ENCODE data around the gene PLA2G4A.

PLA2G4A gene

DNA sequence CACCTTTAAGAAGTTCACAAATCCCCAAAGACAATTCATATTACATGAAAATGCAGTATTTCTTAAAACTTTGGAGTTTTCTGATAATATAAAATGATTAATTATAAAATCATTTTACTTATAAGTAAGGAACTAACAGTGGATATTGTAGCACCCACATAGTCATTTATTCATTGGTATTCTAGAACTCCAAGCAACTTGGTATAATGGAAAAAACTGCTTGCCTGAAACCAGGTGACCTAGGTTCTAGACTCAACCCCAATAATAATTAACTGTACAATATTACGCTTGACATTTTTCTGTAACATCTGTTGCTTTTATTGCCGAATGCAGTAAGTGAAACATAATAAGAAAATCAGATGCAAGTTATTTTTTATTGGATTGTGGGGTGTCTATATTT lies 2.4 kb downstream of the PLA2G4A start:
- no peak for DNase-seq (ENCODE audit: low read depth in 2 of 2, low spot score in 1 of 2)

GRCh38 chr1:186834399-186834958 lies 5.7 kb downstream of the PLA2G4A start:
- DNase-seq (ENCODE audit: low read depth in 2 of 2, low spot score in 1 of 2): no peak

DNA sequence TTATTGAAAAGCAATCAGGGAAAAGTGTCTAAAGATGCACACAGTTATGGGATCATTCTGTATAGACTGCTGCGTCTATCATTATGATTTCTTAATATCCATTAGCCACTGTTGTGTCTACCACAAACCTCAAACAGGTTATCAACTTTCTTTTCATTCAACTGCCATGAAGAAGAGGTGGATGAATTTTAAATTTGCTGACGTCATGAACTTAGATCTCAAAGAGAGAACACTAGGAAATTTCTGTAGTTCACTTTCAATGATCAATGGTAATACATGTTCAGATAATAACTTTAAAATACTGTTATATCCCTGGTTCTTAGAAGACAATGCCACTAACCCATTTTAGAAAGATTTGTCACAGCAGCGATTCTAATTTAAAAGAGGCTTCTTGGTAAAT lies 6.7 kb downstream of the PLA2G4A start:
- DNase-seq (ENCODE audit: low read depth in 2 of 2, low spot score in 1 of 2): no peak

GRCh38 chr1:186837806-186838205 lies 9.1 kb downstream of the PLA2G4A start:
- no peak for DNase-seq (ENCODE audit: low read depth in 2 of 2, low spot score in 1 of 2)

GRCh38 chr1:186838380-186839040 lies 9.8 kb downstream of the PLA2G4A start:
- no peak for DNase-seq (ENCODE audit: low read depth in 2 of 2, low spot score in 1 of 2)

DNA sequence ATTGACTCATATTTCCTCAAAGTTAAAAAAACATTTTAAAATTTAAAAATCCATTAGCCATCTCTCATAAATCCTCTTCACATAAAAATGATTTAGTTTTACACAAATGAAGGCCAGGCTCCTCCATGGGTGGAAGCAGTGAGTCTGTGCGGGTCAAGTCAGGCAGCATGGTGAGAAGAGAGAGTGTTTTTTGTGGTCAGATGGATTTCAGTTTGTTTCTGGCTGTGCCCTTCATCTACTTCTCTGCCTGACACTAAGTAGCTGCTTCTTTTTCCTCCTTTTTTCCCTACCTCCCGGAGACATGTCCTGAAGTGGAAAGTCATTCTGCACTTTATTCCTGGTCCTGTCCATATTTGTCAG lies 10.3 kb downstream of the PLA2G4A start:
- DNase-seq (ENCODE audit: low read depth in 2 of 2, low spot score in 1 of 2): no peak

GRCh38 chr1:186841599-186841998 lies 12.8 kb downstream of the PLA2G4A start:
- no peak for DNase-seq (ENCODE audit: low read depth in 2 of 2, low spot score in 1 of 2)

DNA sequence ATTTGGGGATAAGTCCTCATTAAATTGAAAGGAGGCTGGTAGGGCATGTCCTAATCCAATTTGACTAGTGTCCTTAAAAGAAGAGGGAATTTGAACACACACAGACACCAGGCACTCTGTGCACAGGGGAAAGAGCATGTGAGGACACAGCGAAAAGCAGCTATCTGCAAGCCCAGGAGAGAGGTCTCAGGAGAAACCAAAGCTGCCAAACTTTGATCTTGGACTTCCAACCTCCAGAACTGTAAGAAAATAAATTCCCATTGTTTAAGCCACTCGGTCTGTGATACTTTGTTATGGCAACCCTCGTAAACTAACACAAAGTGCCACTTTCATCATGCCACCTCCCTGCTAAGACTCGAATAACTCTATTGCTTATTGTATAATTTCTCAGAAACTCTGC lies 13.8 kb downstream of the PLA2G4A start:
- DNase-seq (ENCODE audit: low read depth in 2 of 2, low spot score in 1 of 2): no peak

- DNase-seq (ENCODE audit: low read depth in 2 of 2, low spot score in 1 of 2): no peak
Measured at GRCh38 chr1:186843226-186843625, 14.5 kb downstream of the PLA2G4A start.

- no peak for DNase-seq (ENCODE audit: low read depth in 2 of 2, low spot score in 1 of 2)
Measured at GRCh38 chr1:186843931-186844330, 15.2 kb downstream of the PLA2G4A start.

- no peak for DNase-seq (ENCODE audit: low read depth in 2 of 2, low spot score in 1 of 2)
Measured at GRCh38 chr1:186845576-186846210, 16.9 kb downstream of the PLA2G4A start.

DNA sequence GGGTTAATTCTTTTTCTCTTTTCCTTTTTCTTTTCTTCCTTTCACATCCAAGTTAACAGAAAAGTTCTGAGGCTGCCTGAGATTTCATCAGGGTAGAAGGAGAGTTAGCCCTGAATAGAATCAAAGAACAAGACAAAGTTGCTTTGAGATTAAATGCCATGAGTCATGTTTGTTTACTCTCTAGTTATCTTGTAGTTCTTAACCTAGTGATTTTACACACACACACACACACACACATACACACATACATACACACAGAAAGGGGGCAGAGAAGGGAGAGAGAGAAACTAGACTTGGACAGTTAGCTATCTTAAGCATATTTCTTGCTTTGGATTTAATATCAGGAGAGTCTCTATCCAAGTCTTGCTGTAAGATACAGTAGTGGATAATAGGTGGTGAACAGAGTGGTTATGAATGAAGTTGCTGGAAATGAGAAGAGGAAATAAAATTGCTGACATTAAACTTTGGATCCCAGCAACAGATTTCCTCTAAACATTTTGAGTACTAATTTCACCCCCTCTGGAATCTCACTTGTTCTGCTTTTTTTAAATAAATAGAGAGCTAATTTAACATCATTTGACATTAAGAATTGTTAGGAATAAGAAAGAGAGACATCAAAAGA lies 19.9 kb downstream of the PLA2G4A start:
- DNase-seq (ENCODE audit: low read depth in 2 of 2, low spot score in 1 of 2): no peak

DNA sequence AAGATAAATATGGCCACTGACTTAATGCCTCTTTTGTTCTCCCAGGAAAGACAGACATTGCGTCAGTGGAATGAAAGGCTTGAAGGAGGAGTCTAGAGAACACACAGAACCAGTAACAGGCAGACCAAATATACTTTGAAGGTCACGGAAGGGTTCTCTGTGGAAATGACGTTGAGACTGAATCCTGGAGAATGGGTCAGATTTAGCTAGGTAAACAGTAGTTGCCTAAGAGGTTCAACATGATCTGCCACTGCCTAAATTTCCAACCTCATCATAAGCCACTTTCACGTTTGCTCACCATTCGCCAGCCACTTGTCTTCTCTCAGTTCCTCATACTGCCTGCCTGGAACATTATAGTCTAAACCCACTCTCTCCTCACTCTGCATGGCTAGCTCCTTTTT lies 20.5 kb downstream of the PLA2G4A start:
- no peak for DNase-seq (ENCODE audit: low read depth in 2 of 2, low spot score in 1 of 2)

DNA sequence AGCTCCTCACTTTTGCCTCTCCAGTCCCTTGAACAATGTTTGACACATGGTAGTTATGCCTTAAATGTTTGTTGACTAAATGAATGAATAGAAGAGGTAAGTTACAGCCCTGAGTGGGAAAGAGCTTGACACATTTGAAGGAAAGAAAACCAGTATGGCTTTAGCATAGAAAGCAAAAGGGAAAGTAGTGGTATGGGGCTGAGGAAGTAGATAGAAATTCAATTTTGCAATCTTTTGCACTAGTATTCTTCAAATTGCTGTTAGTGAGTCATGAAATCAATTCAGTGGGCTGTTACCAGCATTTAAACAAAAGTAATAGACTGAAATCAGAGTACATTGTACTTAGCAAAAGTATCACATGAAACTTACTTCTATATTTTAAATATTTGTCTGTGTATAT lies 21.1 kb downstream of the PLA2G4A start:
- no peak for DNase-seq (ENCODE audit: low read depth in 2 of 2, low spot score in 1 of 2)

DNA sequence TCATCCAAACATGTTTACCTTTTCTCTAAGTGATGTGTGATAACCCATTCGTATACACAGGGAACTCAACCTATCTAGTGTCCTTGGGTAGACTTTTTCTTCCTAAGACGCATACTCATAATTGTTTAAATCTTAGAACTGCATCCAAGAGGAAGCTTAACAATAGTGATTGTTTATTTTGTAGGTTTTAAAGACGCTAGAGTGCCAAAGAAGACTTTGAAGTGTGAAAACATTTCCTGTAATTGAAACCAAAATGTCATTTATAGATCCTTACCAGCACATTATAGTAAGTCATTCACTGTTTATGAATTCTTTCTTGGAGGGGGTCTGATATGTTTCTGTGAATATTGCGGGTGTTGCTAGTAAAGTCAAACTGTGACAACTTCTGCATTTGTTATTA lies 25.4 kb downstream of the PLA2G4A start:
- no peak for DNase-seq (ENCODE audit: low read depth in 2 of 2, low spot score in 1 of 2)

- no peak for DNase-seq (ENCODE audit: low read depth in 2 of 2, low spot score in 1 of 2)
Measured at GRCh38 chr1:186858923-186859322, 30.2 kb downstream of the PLA2G4A start.

DNA sequence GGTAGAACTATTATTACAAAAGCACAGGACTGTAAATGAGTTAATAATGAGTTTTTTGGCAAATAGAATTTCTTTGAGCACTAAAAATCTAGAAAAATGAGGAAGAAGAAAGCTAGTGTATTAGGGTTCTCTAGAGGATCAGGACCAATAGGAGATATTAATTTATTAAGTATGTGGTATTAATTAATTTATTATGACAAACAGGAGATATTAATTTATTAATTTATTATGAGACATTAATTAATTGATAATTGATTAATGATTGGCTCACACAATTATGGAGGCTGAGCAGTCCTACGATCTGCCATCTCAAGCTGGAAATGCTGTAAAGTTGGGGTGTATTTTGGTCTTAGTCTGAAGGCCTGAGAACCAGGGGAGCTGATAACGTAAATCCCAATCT lies 31.2 kb downstream of the PLA2G4A start:
- DNase-seq (ENCODE audit: low read depth in 2 of 2, low spot score in 1 of 2): no peak

- DNase-seq (ENCODE audit: low read depth in 2 of 2, low spot score in 1 of 2): no peak
Measured at GRCh38 chr1:186864296-186864695, 35.5 kb downstream of the PLA2G4A start.

GRCh38 chr1:186865253-186865652 lies 36.5 kb downstream of the PLA2G4A start:
- DNase-seq (ENCODE audit: low read depth in 2 of 2, low spot score in 1 of 2): no peak

- no peak for DNase-seq (ENCODE audit: low read depth in 2 of 2, low spot score in 1 of 2)
Measured at GRCh38 chr1:186865857-186866256, 37.1 kb downstream of the PLA2G4A start.

GRCh38 chr1:186869526-186870228 lies 40.9 kb downstream of the PLA2G4A start:
- no peak for DNase-seq (ENCODE audit: low read depth in 2 of 2, low spot score in 1 of 2)

GRCh38 chr1:186871784-186872183 lies 43.0 kb downstream of the PLA2G4A start:
- DNase-seq (ENCODE audit: low read depth in 2 of 2, low spot score in 1 of 2): no peak

Measured in stimulated activated CD8-positive, alpha-beta memory T cell treated with anti-CD3 and anti-CD28 coated beads, Interleukin-4, amount 100 ng/mL, for 1 hour (primary cell).